ENCODE results near the gene LNPK.
A peak's percentile ranks its signal among the peaks of the same experiment; 100 is the strongest.
"Not testable (repeated sequence)": the region's sequence is repeated elsewhere in the genome, so short reads cannot be mapped to it uniquely, and the experiment has no call there.

LNPK gene

GRCh38 chr2:175895957-175896356 lies 106.1 kb downstream of the LNPK start:
- DNase-seq = not testable (repeated sequence)

GRCh38 chr2:175892046-175892445 lies 110.0 kb downstream of the LNPK start:
- DNase-seq = no peak

GRCh38 chr2:175890636-175891242 lies 111.3 kb downstream of the LNPK start:
- DNase-seq = no peak

- peak; percentile 92 for DNase-seq
Measured at GRCh38 chr2:175889701-175890302, 112.3 kb downstream of the LNPK start.

GRCh38 chr2:175887776-175888175 lies 114.3 kb downstream of the LNPK start:
- peak; percentile 13 for DNase-seq

- no peak for DNase-seq
Measured at GRCh38 chr2:175884697-175885393, 117.2 kb downstream of the LNPK start.

- no peak for DNase-seq
Measured at GRCh38 chr2:175883586-175884194, 118.4 kb downstream of the LNPK start.

GRCh38 chr2:175879679-175880078 lies 122.4 kb downstream of the LNPK start:
- no peak for DNase-seq

- no peak for DNase-seq
Measured at GRCh38 chr2:175877845-175878544, 124.1 kb downstream of the LNPK start.

- DNase-seq = no peak
Measured at GRCh38 chr2:175874291-175874690, 127.8 kb downstream of the LNPK start.
